Adipose tissue (tissue), 3 donors: Measurements from ENCODE around the gene SYT5. TPM values are rescaled to one million over a fixed set of nuclear protein-coding genes. Genes with fewer than 3 reads are reported as not detected.
"Not testable (repeated sequence)": the region's sequence is repeated elsewhere in the genome, so short reads cannot be mapped to it uniquely, and the experiment has no call there.

ENCODE experiments used
- H3K27ac ChIP-seq: one replicate; pipeline ENCODE4 v1.5.1; 2013; ENCODE audit warnings: low read depth, low read length
- WGBS, 3 donors: extraction: QIAGEN DNeasy Blood & Tissue Kit; methylation state at CpG; one replicate each; pipeline ENCODE4 v1.1.7; 2013; 5-methylcytosine and 5-hydroxymethylcytosine counted together
- polyA plus RNA-seq, 3 donors: library from polyadenylated mRNA; stranded (reverse); fragments of 200-250 nt; gene quantifications; one replicate each; pipeline ENCODE4 v1.2.3, GENCODE V29; 2013
- donor health status: healthy with polysubstance abuse.
- donor health status: Bipolar disorder and iron deficiency.
- donor health status: healthy.

Gene SYT5
- polyA plus RNA-seq: 1 to 10 TPM in 1 of 3 donors, under 1 TPM in 2; 0.27 to 1.8 (median 0.90) TPM

GRCh38 chr19:55179606-55180484 lies at the start of gene SYT5:
TSS of gene SYT5 (minus strand) at chr19:55180289. CDS start at chr19:55179041, 1,248 bp downstream.
- 1 to 3% (median 2%) methylated on average over 52 to 68 of the region's 68 CpGs for WGBS, 3 donors
- no peak within 1 kb of the TSS for H3K27ac ChIP-seq

DNA sequence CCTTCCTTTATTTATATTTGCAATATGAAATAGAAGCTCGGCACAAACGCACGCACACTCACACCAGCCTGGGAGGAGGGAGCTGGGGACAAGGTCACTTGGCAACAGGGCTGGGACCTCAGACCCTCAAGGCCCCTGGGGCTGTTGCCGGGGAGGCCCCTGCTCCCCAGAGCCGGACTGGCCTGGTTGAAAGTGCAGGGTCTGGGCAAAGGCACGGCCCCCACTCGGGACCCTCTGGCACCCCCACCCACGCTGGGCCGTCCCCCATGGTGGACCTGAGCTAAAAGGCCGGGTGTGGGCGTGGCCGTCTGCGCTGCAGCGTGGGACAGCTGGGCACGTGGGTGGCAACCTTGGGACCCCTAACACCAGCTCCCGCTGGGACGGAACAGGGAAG lies 49.7 kb upstream of the SYT5 start:
- 75 to 90% (median 86%) methylated on average over 15 to 17 of the region's 17 CpGs for WGBS, 3 donors
- no peak overlapping the region for H3K27ac ChIP-seq

- no peak overlapping the region for H3K27ac ChIP-seq
- WGBS, 3 donors: 93 to 94% (median 94%) methylated on average over 18 of the region's 18 CpGs
These were observed 49.2 kb upstream of the SYT5 start for GRCh38 chr19:55229145-55229788.

- H3K27ac ChIP-seq: no peak within 1 kb of the TSS
- WGBS, 3 donors: 55 to 91% (median 90%) methylated on average over 12 of the region's 12 CpGs
These were observed 48.4 kb upstream of the SYT5 start, which contains the start of gene TMEM86B for GRCh38 chr19:55228403-55229031. TSS of gene TMEM86B (minus strand) at chr19:55228763. CDS start at chr19:55228741, 22 bp downstream.

DNA sequence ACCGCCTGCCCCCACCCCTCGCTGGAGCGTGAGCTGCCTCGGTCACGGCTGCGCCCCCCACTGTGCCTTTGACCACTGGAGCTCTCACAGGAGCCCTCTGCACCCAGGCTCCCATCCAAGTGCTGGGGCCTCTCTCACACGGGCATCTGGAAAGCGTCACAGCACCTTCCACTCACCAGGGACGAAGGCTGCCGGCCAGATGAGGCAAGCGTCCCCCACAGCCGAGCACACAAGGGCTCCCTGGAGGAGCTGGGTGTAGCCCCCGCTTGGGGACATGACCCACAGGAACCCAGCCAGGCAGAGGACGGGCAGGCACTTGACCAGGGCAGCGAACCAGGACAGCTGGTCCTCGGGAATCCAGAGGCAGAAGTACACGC lies 47.9 kb upstream of the SYT5 start:
- 74 to 81% (median 80%) methylated on average over 17 of the region's 17 CpGs for WGBS, 3 donors
- H3K27ac ChIP-seq: no peak overlapping the region

GRCh38 chr19:55227241-55228014 lies 47.3 kb upstream of the SYT5 start:
- WGBS, 3 donors: 88 to 93% (median 90%) methylated on average over 23 to 25 of the region's 25 CpGs
- no peak overlapping the region for H3K27ac ChIP-seq

DNA sequence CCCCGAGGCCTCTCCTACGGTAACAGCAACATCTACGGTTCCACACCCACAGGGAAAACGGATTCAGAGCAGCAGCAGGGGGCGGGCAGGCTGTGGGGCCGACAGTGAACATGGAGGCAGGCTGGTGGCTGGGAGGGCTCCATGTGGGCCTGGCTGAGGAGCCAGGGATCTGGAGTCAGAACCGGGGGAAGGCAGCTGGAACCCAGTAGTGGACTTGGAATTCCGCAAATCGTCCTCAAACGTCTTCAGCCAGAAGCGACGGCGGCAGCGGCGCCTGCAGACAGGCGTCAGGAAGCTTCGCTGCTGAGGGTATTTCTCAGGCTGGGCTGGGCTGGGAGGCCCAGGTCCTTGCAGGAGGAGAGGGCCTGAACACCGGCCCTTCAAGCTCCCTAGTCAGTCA lies 46.7 kb upstream of the SYT5 start:
- WGBS, 3 donors: 80 to 86% (median 82%) methylated on average over 18 of the region's 18 CpGs
- H3K27ac ChIP-seq: no peak overlapping the region

DNA sequence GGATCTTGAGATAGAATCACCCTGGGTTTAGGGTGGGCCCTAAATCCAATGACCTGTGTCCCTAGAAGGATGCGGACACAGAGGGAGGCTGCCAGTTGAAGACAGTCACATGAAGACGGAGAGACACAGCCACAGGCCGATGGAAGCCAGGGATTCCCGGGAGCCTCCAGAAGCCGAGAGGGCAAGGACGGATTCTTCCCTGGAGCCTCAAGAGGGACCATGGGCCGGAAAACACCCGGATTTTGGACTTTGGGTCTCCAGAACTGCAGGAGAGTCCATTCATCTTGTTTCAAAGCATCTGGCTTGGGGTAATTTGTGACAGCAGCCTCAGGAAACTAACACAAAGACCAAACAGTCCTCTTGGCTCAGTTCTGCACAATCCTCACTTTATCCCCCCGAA lies 46.2 kb upstream of the SYT5 start:
- WGBS, 3 donors: 80 to 89% (median 88%) methylated on average over 9 of the region's 9 CpGs
- H3K27ac ChIP-seq: no peak overlapping the region

DNA sequence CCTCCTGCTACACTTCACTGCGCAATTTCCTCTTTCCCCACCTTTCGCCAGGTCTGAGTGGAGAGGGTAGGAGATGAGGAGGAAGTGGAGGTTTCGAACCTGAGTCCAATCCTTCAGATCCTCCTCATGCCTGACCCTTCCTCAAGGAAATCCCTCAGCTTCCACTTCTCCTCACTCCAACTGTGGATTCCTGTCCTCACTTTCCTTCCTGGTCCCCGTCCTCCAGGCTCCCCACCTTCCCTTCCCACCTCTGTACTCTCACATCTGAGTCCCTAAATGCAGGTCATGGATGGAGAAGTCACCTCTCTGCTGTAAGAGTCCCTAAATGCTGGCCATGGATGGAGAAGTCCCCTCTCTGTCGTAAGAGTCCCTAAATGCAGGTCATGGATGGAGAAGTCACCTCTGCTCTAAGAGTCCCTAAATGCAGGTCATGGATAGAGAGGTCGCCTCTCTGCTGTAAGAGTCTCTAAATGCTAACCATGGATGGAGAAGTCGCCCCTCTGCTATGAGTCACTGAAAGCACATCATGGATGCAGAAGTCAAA lies 45.4 kb upstream of the SYT5 start:
- no peak overlapping the region for H3K27ac ChIP-seq
- WGBS, 3 donors: 78 to 91% (median 81%) methylated on average over 7 of the region's 7 CpGs

DNA sequence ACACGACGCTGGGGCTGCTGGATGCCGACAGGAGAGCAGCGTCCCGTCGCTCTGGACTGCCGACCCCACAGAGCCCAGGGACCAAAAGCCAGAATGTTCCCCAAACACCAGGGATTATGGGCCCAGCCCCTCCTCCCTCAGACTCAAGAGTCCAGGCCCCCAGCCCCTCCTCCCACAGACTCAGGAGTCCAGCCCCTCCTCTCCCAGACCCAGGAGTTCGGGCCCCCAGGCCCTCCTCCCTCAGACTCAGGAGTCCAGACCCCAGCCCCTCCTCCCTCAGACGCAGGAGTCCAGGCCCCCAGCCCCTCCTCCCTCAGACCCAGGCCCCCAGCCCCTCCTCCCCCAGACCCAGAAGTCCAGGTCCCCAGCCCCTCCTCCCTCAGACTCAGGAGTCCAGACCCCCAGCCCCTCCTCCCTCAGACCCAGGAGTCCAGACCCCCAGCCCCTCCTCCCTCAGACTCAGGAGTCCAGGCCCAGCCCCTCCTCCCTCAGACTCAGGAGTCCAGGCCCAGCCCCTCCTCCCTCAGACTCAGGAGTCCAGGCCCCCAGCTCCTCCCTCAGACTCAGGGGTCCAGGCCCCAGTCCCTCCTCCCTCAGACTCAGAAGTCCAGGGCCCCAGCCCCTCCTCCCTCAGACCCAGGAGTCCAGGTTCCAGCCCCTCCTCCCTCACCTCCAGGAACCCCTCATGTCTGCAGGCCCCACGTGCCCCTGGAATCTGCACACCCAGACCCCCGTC lies 44.8 kb upstream of the SYT5 start:
- H3K27ac ChIP-seq: not testable (repeated sequence)
- WGBS, 3 donors: 55 to 70% (median 56%) methylated on average over 11 of the region's 11 CpGs

GRCh38 chr19:55224038-55224665 lies 44.1 kb upstream of the SYT5 start:
- 77 to 79% (median 79%) methylated on average over 26 of the region's 26 CpGs for WGBS, 3 donors
- H3K27ac ChIP-seq: no peak overlapping the region

DNA sequence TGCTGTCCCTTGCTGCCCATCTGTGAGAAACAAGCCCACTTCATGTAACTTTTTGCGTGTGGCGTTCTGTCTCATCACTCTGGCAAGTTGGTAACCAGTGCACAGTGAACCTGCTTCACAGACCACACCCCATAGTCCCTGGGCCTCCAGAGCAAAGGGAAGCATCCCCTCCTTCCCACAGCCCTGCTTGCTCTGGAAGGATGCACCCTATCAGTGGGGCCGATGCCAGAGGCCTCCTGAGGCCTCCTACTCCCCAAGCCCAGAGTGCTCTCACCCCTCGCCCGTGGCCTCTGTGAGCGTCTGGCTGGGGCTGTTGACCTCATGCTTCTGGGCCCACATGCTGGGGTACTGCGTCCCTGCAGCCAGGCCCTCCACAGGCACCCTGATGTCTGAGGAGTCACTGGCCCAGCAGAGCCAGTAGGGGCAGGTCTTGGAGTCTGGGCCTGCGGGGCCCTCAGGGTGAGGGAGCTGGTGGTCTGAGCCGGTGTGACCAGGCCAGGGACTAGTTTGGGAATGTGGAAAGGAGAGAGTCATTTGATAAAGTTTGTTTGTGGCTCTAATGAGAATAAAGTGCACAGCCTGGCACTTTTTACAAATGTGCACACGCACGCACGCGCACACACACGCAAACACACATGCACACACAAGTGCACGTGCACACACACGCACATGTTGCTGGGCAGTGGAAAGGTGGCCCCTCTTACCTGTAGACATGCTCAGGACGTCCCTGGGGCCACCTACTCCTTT lies 43.4 kb upstream of the SYT5 start:
- no peak overlapping the region for H3K27ac ChIP-seq
- WGBS, 3 donors: 80 to 86% (median 85%) methylated on average over 17 of the region's 17 CpGs

- 77 to 85% (median 81%) methylated on average over 9 of the region's 9 CpGs for WGBS, 3 donors
- H3K27ac ChIP-seq: no peak overlapping the region
These were observed 40.4 kb upstream of the SYT5 start for GRCh38 chr19:55220525-55220924.

DNA sequence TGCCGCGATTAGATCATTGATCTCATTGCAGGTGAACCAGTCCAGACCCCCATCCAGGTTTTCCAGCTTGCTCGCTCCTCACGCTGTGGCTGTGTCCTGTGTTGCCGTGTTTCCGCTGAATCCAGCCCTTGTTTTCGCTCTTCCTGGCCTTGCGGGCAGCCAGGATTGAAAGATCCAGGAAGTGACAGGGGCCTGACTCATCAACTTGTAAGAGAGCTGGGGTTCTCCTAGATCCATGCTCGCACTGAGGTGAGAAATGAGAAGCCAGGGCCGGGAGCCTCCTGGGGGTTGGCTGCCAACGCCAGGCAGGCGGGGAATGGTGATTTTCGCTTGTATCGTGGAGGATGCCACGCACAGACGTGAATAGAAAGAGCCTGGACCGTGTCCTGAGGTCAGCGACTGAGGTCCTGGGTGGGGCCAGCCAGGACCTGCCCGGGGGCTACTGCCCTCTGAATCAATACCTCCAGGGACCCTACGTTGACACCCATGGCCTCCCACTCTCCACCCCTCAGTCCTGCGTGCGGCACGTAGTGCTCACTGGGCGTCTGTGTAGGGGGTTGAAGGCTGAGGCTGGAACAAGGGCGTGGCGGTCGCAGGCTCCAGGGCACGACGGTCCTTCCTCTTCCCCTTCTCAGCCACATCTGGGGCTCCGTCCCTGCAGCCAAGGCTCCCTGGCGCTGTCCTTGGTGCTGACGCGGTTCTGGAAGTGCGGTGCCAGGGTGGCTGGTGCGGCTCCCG lies 36.5 kb upstream of the SYT5 start:
- 3 to 4% (median 3%) methylated on average over 36 of the region's 36 CpGs for WGBS, 3 donors
- H3K27ac ChIP-seq: no peak overlapping the region

- WGBS, 3 donors: 79 to 82% (median 82%) methylated on average over 7 of the region's 7 CpGs
- H3K27ac ChIP-seq: no peak overlapping the region
These were observed 33.5 kb upstream of the SYT5 start for GRCh38 chr19:55213547-55213946.

GRCh38 chr19:55212447-55212846 lies 32.4 kb upstream of the SYT5 start:
- whole genome bisulfite sequencing, 3 donors: 77 to 95% (median 82%) methylated on average over 3 of the region's 3 CpGs
- no peak overlapping the region for H3K27ac ChIP-seq
